ENCODE results near the gene ATN1. TPM values are rescaled to one million over a fixed set of nuclear protein-coding genes. Genes with fewer than 3 reads are reported as not detected.
"Not testable (repeated sequence)": the region's sequence is repeated elsewhere in the genome, so short reads cannot be mapped to it uniquely, and the experiment has no call there.

ATN1 gene
- total RNA-seq, 5 donors from 2014 or later (not counting 1 experiment from before 2014, with no cell fraction given): 34.7 to 44.3 (median 41.7) TPM

GRCh38 chr12:6890789-6891645 lies 36.7 kb upstream of the ATN1 start:
- ATAC-seq (replicated peaks in 1 of 4): peak; percentile 93 to 98 (median 96)
- no peaks in the 10 kb centered on the region for H3K36me3 Mint-ChIP-seq

DNA sequence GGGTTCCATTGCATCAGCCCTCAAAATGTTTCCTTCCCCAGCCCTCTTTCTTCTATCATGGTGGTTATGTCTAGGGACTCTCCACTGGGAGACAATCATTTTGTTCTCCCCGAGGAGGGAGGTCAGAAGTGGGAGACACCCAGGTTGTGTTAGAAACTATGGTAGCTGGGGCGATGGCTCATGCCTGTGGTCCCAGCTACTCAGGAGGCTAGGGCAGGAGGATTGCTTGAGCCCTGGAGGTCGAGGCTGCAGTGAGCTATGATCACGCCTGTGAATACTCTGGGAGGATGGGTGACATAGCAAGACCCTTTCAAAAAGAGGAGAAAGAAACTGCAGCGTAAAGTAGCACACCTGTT lies 36.1 kb upstream of the ATN1 start:
- Mint-ChIP-seq H3K27ac (peak overlapping the region; percentile 89), H3K9me3 (no peaks in the 10 kb centered on the region), H3K27me3 (no peaks in the 10 kb centered on the region), H3K4me3 (peak overlapping the region; percentile 77 to 80 (median 80)), H3K36me3 (no peaks in the 10 kb centered on the region), H3K4me1 (peaks cover 13 to 15% (median 13%) of the 10 kb centered on the region in 3 donors)
- Histone ChIP-seq H3K4me3 (ENCODE audit: control insufficient read depth in 1 of 2, extremely low read depth in 1 of 2, low read length in 1 of 2) (peak overlapping the region; percentile 56 to 71), H3K27me3 (replicated peaks in 1 of 2; ENCODE audit: control insufficient read depth in 2 of 2, extremely low read depth in 1 of 2, insufficient read depth in 2 of 2, low read length in 1 of 2) (no peaks in the 10 kb centered on the region), H3K36me3 (ENCODE audit: control insufficient read depth in 2 of 2, extremely low read depth in 1 of 2, insufficient read depth in 1 of 2, low read length in 1 of 2) (no peaks in the 10 kb centered on the region), H3K9me3 (no peaks in the 10 kb centered on the region), H3K4me1 (ENCODE audit: control insufficient read depth in 1 of 2, extremely low read depth in 1 of 2, insufficient read depth in 2 of 2, low read length in 2 of 2) (peaks cover 3 to 16% of the 10 kb centered on the region in 2 experiments), H3K27ac (ENCODE audit: low read length) (peak overlapping the region; percentile 90)
- no peak for DNase-seq
- POLR2A ChIA-PET: interaction anchor here (0.6 to 1.0 kb wide), 3 partner anchors 22 to 1045 kb away, joined by 3 to 6 read pairs (median 5); partner anchors contain the start of gene SLC2A3 (in 1 of the 2)
- WGBS (ENCODE audit: insufficient coverage): no CpG with 5 or more reads among the region's 5 CpGs
- peak in 1 of 4 experiments; percentile 1 for ATAC-seq (replicated peaks in 1 of 4)
- CTCF ChIA-PET: interaction anchor here (0.8 to 1.7 kb wide), 13 partner anchors 10 to 52 kb away, joined by 3 to 43 read pairs (median 4); partner anchors contain the start of genes C12orf57 (in 1 of the 2), CDCA3 (in 1 of the 2), LRRC23 (in 1 of the 2) and RNU7-1 (in 1 of the 2)

More at GRCh38 chr12:6890789-6891645, 36.7 kb upstream of the ATN1 start:
- Histone ChIP-seq H3K4me1 (ENCODE audit: control insufficient read depth in 1 of 2, extremely low read depth in 1 of 2, insufficient read depth in 2 of 2, low read length in 2 of 2) (peaks cover 3 to 16% of the 10 kb centered on the region in 2 experiments), H3K36me3 (ENCODE audit: control insufficient read depth in 2 of 2, extremely low read depth in 1 of 2, insufficient read depth in 1 of 2, low read length in 1 of 2) (no peaks in the 10 kb centered on the region), H3K4me3 (ENCODE audit: control insufficient read depth in 1 of 2, extremely low read depth in 1 of 2, low read length in 1 of 2) (peak overlapping the region; percentile 56 to 71), H3K27me3 (replicated peaks in 1 of 2; ENCODE audit: control insufficient read depth in 2 of 2, extremely low read depth in 1 of 2, insufficient read depth in 2 of 2, low read length in 1 of 2) (no peaks in the 10 kb centered on the region), H3K9me3 (no peaks in the 10 kb centered on the region), H3K27ac (ENCODE audit: low read length) (peak overlapping the region; percentile 90)
- H3K9me3 Mint-ChIP-seq: no peaks in the 10 kb centered on the region
- H3K4me1 Mint-ChIP-seq: peaks cover 13 to 15% (median 13%) of the 10 kb centered on the region in 3 donors
- peak overlapping the region; percentile 77 to 80 (median 80) for H3K4me3 Mint-ChIP-seq
- CTCF ChIA-PET: interaction anchor here (0.5 to 1.7 kb wide), 13 partner anchors 9 to 757 kb away, joined by 3 to 43 read pairs (median 4); partner anchors contain the start of genes C12orf57 (in 1 of the 2), CDCA3 (in 1 of the 2), LRRC23 (in 1 of the 2) and RNU7-1 (in 1 of the 2)
- DNase-seq: peak; percentile 94 to 100 (median 98)
- peak overlapping the region; percentile 89 to 90 for H3K27ac Mint-ChIP-seq
- H3K27me3 Mint-ChIP-seq: no peaks in the 10 kb centered on the region
- POLR2A ChIA-PET: interaction anchor here (0.7 to 1.0 kb wide), 3 partner anchors 22 to 1045 kb away, joined by 3 to 6 read pairs (median 5); partner anchors contain the start of gene SLC2A3 (in 1 of the 2)
- under 1% methylated on average over 56 of the region's 68 CpGs for WGBS (ENCODE audit: insufficient coverage)

GRCh38 chr12:6892683-6893082 lies 35.1 kb upstream of the ATN1 start:
- WGBS (ENCODE audit: insufficient coverage): 100% methylated on average over 3 of the region's 3 CpGs
- ATAC-seq (replicated peaks in 1 of 4); H3K9me3 ChIP-seq; DNase-seq; POLR2A ChIA-PET; H3K27ac ChIP-seq (ENCODE audit: low read length); H3K4me3 ChIP-seq (ENCODE audit: control insufficient read depth in 1 of 2, extremely low read depth in 1 of 2, low read length in 1 of 2); H3K9me3 Mint-ChIP-seq; H3K36me3 ChIP-seq (ENCODE audit: control insufficient read depth in 2 of 2, extremely low read depth in 1 of 2, insufficient read depth in 1 of 2, low read length in 1 of 2); H3K27me3 ChIP-seq (replicated peaks in 1 of 2; ENCODE audit: control insufficient read depth in 2 of 2, extremely low read depth in 1 of 2, insufficient read depth in 2 of 2, low read length in 1 of 2); H3K36me3 Mint-ChIP-seq; H3K27me3 Mint-ChIP-seq: not testable (repeated sequence)
- H3K4me3 Mint-ChIP-seq: peak overlapping the region in 2 of 3 donors; percentile 0 to 80
- H3K4me1 Mint-ChIP-seq: peaks cover 13 to 15% (median 13%) of the 10 kb centered on the region in 3 donors
- CTCF ChIA-PET: interaction anchor here in 1 of 2 donors (1.0 kb wide), 1 partner anchor 15 kb away, joined by 3 read pairs; no protein-coding TSS in a partner anchor
- H3K4me1 ChIP-seq (ENCODE audit: control insufficient read depth in 1 of 2, extremely low read depth in 1 of 2, insufficient read depth in 2 of 2, low read length in 2 of 2): peaks cover 3 to 16% of the 10 kb centered on the region in 2 experiments
- peak overlapping the region in 1 of 2 donors; percentile 39 for H3K27ac Mint-ChIP-seq

- Mint-ChIP-seq H3K4me3 (no peak overlapping the region), H3K36me3 (no peaks in the 10 kb centered on the region), H3K9me3 (no peaks in the 10 kb centered on the region), H3K4me1 (peaks cover 13 to 15% (median 14%) of the 10 kb centered on the region in 3 donors), H3K27me3 (no peaks in the 10 kb centered on the region), H3K27ac (no peak overlapping the region)
- Histone ChIP-seq H3K36me3 (ENCODE audit: control insufficient read depth in 2 of 2, extremely low read depth in 1 of 2, insufficient read depth in 1 of 2, low read length in 1 of 2) (no peaks in the 10 kb centered on the region), H3K27me3 (replicated peaks in 1 of 2; ENCODE audit: control insufficient read depth in 2 of 2, extremely low read depth in 1 of 2, insufficient read depth in 2 of 2, low read length in 1 of 2) (no peaks in the 10 kb centered on the region), H3K27ac (ENCODE audit: low read length) (no peak overlapping the region), H3K9me3 (no peaks in the 10 kb centered on the region), H3K4me1 (ENCODE audit: control insufficient read depth in 1 of 2, extremely low read depth in 1 of 2, insufficient read depth in 2 of 2, low read length in 2 of 2) (peaks cover 3 to 16% of the 10 kb centered on the region in 2 experiments), H3K4me3 (ENCODE audit: control insufficient read depth in 1 of 2, extremely low read depth in 1 of 2, low read length in 1 of 2) (no peak overlapping the region)
- no peak for DNase-seq
- CTCF ChIA-PET: no interaction called here
- POLR2A ChIA-PET: no interaction called here
- no CpG with 5 or more reads among the region's 3 CpGs for WGBS (ENCODE audit: insufficient coverage)
- no peak for ATAC-seq (replicated peaks in 1 of 4)
Observed at GRCh38 chr12:6894321-6894720, 33.4 kb upstream of the ATN1 start.

DNA sequence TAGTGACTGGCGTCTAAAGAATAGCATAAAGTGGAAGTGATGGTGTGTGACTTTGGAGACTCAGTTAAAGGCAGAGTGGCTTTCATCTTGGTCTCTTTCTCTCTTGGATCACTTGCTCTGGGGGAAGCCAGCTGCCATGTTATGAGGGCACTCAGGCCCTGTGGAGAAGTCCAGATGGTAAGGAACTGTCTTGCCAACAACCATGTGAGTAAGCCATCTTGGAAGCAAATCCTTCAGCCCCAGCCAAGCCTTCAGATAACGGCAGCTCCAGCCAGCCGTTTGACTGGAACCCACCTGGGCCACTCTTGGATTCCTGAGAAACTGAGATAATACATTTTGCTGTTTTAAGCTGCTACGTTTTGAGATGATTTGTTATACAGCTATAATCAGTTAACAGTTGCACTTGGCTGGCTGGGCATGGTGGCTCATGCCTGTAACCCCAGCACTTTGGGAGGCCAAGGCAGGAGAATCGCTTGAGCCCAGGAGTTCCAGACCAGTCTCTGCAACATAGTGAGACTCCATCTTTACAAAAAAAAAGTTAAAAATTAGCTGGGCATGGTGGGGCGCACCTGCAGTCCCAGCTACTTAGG lies 30.8 kb upstream of the ATN1 start:
- POLR2A ChIA-PET: no interaction called here
- Mint-ChIP-seq H3K27ac (no peak overlapping the region), H3K27me3 (no peaks in the 10 kb centered on the region), H3K4me3 (no peak overlapping the region), H3K4me1 (peaks cover 3 to 9% (median 7%) of the 10 kb centered on the region in 3 donors), H3K9me3 (no peaks in the 10 kb centered on the region), H3K36me3 (no peaks in the 10 kb centered on the region)
- Histone ChIP-seq H3K36me3 (ENCODE audit: control insufficient read depth in 2 of 2, extremely low read depth in 1 of 2, insufficient read depth in 1 of 2, low read length in 1 of 2) (no peaks in the 10 kb centered on the region), H3K27ac (ENCODE audit: low read length) (no peak overlapping the region), H3K9me3 (no peaks in the 10 kb centered on the region), H3K4me3 (ENCODE audit: control insufficient read depth in 1 of 2, extremely low read depth in 1 of 2, low read length in 1 of 2) (no peak overlapping the region), H3K27me3 (replicated peaks in 1 of 2; ENCODE audit: control insufficient read depth in 2 of 2, extremely low read depth in 1 of 2, insufficient read depth in 2 of 2, low read length in 1 of 2) (no peaks in the 10 kb centered on the region), H3K4me1 (ENCODE audit: control insufficient read depth in 1 of 2, extremely low read depth in 1 of 2, insufficient read depth in 2 of 2, low read length in 2 of 2) (peaks cover 0 to 1% of the 10 kb centered on the region in 2 experiments)
- ATAC-seq (replicated peaks in 1 of 4): no peak
- no peak for DNase-seq
- CTCF ChIA-PET: no interaction called here
- WGBS (ENCODE audit: insufficient coverage): 83% methylated on average over 4 of the region's 6 CpGs

- CTCF ChIA-PET: interaction anchor here (0.5 to 1.0 kb wide), 2 partner anchors 27 to 289 kb away, joined by 3 to 5 read pairs; partner anchors contain the start of gene SPSB2 (in 1 of the 2)
- DNase-seq: no peak
- Mint-ChIP-seq H3K9me3 (no peaks in the 10 kb centered on the region), H3K36me3 (no peaks in the 10 kb centered on the region), H3K4me1 (peaks cover 5 to 7% (median 7%) of the 10 kb centered on the region in 3 donors), H3K27me3 (no peaks in the 10 kb centered on the region), H3K27ac (no peak overlapping the region), H3K4me3 (no peak overlapping the region)
- no peaks in the 10 kb centered on the region for H3K27me3 ChIP-seq (replicated peaks in 1 of 2; ENCODE audit: control insufficient read depth in 2 of 2, extremely low read depth in 1 of 2, insufficient read depth in 2 of 2, low read length in 1 of 2)
- no peak for ATAC-seq (replicated peaks in 1 of 4)
- no peak overlapping the region for H3K27ac ChIP-seq (ENCODE audit: low read length)
- no peak overlapping the region for H3K4me3 ChIP-seq (ENCODE audit: control insufficient read depth in 1 of 2, extremely low read depth in 1 of 2, low read length in 1 of 2)
- WGBS (ENCODE audit: insufficient coverage): no CpG with 5 or more reads among the region's 5 CpGs
- POLR2A ChIA-PET: interaction anchor here in 1 of 2 donors (0.7 kb wide), 1 partner anchor 35 kb away, joined by 4 read pairs; no protein-coding TSS in a partner anchor
- H3K36me3 ChIP-seq (ENCODE audit: control insufficient read depth in 2 of 2, extremely low read depth in 1 of 2, insufficient read depth in 1 of 2, low read length in 1 of 2): no peaks in the 10 kb centered on the region
- peaks cover 5 to 6% of the 10 kb centered on the region in 2 experiments for H3K4me1 ChIP-seq (ENCODE audit: control insufficient read depth in 1 of 2, extremely low read depth in 1 of 2, insufficient read depth in 2 of 2, low read length in 2 of 2)
- H3K9me3 ChIP-seq: no peaks in the 10 kb centered on the region
Observed at GRCh38 chr12:6899427-6899826, 28.3 kb upstream of the ATN1 start.
